ENCODE results near the gene WDR1. TPM values are rescaled to one million over a fixed set of nuclear protein-coding genes. Genes with fewer than 3 reads are reported as not detected.

WDR1 gene
- polyA plus RNA-seq, 3 donors: 206 to 251 (median 243) TPM

DNA sequence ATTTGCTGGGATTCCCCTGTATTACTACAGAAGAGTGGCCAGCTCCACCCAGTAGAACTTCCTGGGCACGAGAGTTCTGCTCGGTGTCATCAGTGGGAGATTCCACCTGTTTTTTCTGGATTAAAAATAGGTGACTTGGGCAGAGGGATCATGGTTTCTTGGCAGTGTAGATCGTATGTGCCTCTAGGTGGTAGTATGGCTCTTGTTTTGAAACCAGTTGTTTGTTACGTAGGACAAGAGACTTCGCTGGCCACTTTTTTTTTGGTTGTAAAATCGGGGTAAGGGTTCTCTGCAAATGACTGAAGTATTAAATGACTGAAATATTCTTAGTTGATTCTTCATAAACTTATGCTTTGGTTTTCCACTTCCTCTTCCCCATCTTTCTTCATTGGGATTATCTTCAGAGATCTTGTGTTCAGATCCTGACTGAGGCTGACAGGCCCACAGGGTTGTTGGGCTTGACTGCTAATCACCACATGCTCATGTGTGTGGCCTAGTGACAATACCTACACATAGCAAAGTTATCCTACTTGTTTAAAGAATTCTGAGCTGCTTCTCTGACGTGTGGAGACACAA is 43.8 kb upstream of the WDR1 start:
- intact Hi-C loops (cut with micrococcal nuclease): loop anchor here in 1 of 2 donors (5.0 to 10.0 kb wide), 2 partner anchors 244 to 387 kb away; no protein-coding TSS in a partner anchor

DNA sequence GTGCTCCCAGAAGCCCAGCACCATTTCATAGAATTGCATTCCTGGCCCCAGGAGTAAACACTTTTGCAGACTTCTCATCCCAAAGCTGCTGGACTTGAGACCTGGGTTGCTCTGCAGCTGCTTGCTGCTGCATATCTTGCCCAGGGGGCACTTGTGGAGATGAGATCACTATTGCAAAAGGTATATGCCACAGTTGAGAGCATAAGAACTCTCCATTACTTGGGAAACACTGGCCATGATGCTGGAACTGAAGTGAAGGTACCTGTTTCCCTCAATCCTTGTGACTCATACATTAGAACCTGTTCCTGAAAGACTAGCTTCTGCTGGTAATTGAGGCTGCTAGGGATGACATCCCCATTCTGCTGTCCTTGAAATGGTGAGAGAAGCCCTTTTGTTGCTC is 43.1 kb upstream of the WDR1 start:
- H3K9ac ChIP-seq (ENCODE audit: insufficient read depth, low read length, poor library complexity, severe bottlenecking): no peak overlapping the region
- no peaks in the 10 kb centered on the region for H3K27me3 ChIP-seq (ENCODE audit: control insufficient read depth in 2 of 2, insufficient read depth in 2 of 2, low read length in 2 of 2)
- intact Hi-C loops (cut with micrococcal nuclease): loop anchor here (5.0 to 10.0 kb wide), 3 partner anchors 243 to 388 kb away; no protein-coding TSS in a partner anchor
- no peaks in the 10 kb centered on the region for H3K79me2 ChIP-seq (ENCODE audit: insufficient read depth, low read length)
- H3K9me3 ChIP-seq (replicated peaks in 1 of 2; ENCODE audit: control insufficient read depth in 1 of 2, insufficient read depth in 1 of 2, low read length in 2 of 2): no peaks in the 10 kb centered on the region
- H3K36me3 ChIP-seq (replicated peaks in 1 of 2; ENCODE audit: control insufficient read depth in 1 of 2, insufficient read depth in 2 of 2, low read length in 2 of 2): no peaks in the 10 kb centered on the region
- TF ChIP-seq, protein P1, sequence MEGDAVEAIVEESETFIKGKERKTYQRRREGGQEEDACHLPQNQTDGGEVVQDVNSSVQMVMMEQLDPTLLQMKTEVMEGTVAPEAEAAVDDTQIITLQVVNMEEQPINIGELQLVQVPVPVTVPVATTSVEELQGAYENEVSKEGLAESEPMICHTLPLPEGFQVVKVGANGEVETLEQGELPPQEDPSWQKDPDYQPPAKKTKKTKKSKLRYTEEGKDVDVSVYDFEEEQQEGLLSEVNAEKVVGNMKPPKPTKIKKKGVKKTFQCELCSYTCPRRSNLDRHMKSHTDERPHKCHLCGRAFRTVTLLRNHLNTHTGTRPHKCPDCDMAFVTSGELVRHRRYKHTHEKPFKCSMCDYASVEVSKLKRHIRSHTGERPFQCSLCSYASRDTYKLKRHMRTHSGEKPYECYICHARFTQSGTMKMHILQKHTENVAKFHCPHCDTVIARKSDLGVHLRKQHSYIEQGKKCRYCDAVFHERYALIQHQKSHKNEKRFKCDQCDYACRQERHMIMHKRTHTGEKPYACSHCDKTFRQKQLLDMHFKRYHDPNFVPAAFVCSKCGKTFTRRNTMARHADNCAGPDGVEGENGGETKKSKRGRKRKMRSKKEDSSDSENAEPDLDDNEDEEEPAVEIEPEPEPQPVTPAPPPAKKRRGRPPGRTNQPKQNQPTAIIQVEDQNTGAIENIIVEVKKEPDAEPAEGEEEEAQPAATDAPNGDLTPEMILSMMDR (IDR thresholded peaks at IDR 0.05): no peak
- no peak overlapping the region for H3K4me2 ChIP-seq (replicated peaks; ENCODE audit: extremely low read depth, low read length, poor library complexity, severe bottlenecking)
- Mint-ChIP-seq H3K4me1 (peaks cover 10% of the 10 kb centered on the region), H3K4me3 (no peak overlapping the region), H3K27me3 (ENCODE audit: low read depth in 3 of 3) (peaks cover 0 to 4% (median 2%) of the 10 kb centered on the region in 3 donors), H3K9me3 (no peaks in the 10 kb centered on the region), H3K36me3 (no peaks in the 10 kb centered on the region), H3K27ac (no peak overlapping the region)
- no peak overlapping the region for H3K27ac ChIP-seq (ENCODE audit: low read depth in 1 of 2, low read length in 2 of 2)
- no peak overlapping the region for H2AFZ ChIP-seq (ENCODE audit: insufficient read depth, low read depth, low read length, poor library complexity, severe bottlenecking)
- no peaks in the 10 kb centered on the region for H3K4me1 ChIP-seq (ENCODE audit: control insufficient read depth in 1 of 2, insufficient read depth in 2 of 2, low read length in 2 of 2)
- no peak for DNase-seq
- no peaks in the 10 kb centered on the region for H4K20me1 ChIP-seq (ENCODE audit: insufficient read depth, low read length)
- H3K4me3 ChIP-seq (replicated peaks in 1 of 3; ENCODE audit: low read depth in 2 of 3, low read length in 3 of 3): no peak overlapping the region

More for the DNA sequence above, 43.8 kb upstream of the WDR1 start:
- Histone ChIP-seq H4K20me1 (ENCODE audit: insufficient read depth, low read length) (no peaks in the 10 kb centered on the region), H3K4me1 (ENCODE audit: control insufficient read depth in 1 of 2, insufficient read depth in 2 of 2, low read length in 2 of 2) (no peaks in the 10 kb centered on the region), H3K9ac (ENCODE audit: insufficient read depth, low read length, poor library complexity, severe bottlenecking) (no peak overlapping the region), H2AFZ (ENCODE audit: insufficient read depth, low read depth, low read length, poor library complexity, severe bottlenecking) (no peak overlapping the region), H3K79me2 (ENCODE audit: insufficient read depth, low read length) (no peaks in the 10 kb centered on the region), H3K4me3 (replicated peaks in 1 of 3; ENCODE audit: low read depth in 2 of 3, low read length in 3 of 3) (no peak overlapping the region), H3K27me3 (ENCODE audit: control insufficient read depth in 2 of 2, insufficient read depth in 2 of 2, low read length in 2 of 2) (no peaks in the 10 kb centered on the region), H3K36me3 (replicated peaks in 1 of 2; ENCODE audit: control insufficient read depth in 1 of 2, insufficient read depth in 2 of 2, low read length in 2 of 2) (no peaks in the 10 kb centered on the region), H3K4me2 (replicated peaks; ENCODE audit: extremely low read depth, low read length, poor library complexity, severe bottlenecking) (no peak overlapping the region), H3K27ac (ENCODE audit: low read depth in 1 of 2, low read length in 2 of 2) (no peak overlapping the region), H3K9me3 (replicated peaks in 1 of 2; ENCODE audit: control insufficient read depth in 1 of 2, insufficient read depth in 1 of 2, low read length in 2 of 2) (no peaks in the 10 kb centered on the region)
- Mint-ChIP-seq H3K36me3 (no peaks in the 10 kb centered on the region), H3K4me3 (no peak overlapping the region), H3K9me3 (no peaks in the 10 kb centered on the region), H3K27ac (no peak overlapping the region), H3K4me1 (peaks cover 12% of the 10 kb centered on the region), H3K27me3 (ENCODE audit: low read depth in 3 of 3) (peaks cover 0 to 4% (median 2%) of the 10 kb centered on the region in 3 donors)
- DNase-seq: no peak
- 62% methylated on average over 5 of the region's 7 CpGs for WGBS (ENCODE audit: insufficient coverage)
- TF ChIP-seq, protein P1 (IDR thresholded peaks at IDR 0.05): peak; percentile 18

Data from CD14-positive monocyte (primary cell).